GM12878 (cell line): Measurements from ENCODE around the gene ALDH3B2. TPM values are rescaled to one million over a fixed set of nuclear protein-coding genes. Genes with fewer than 3 reads are reported as not detected.

Experiments
- ATAC-seq: fragments of 200-7000 bp; cut with Tn5 transposase; 3 replicates; pipeline ENCODE4 v1.9.1; 2020; ENCODE audit warnings: mild to moderate bottlenecking, moderate library complexity
- BruUV-seq: library from RNA; stranded (reverse); fragments of 400-500 nt; replicated peaks from 2 replicates; lab custom pipeline; 2021; lab: Mats Ljungman, UMichigan
- CTCF ChIA-PET: fragments of 300-600 bp; sonication (Branson Sonifier 250); formaldehyde crosslinking; extraction: SDS; loops from one replicate; lab custom pipeline; 2021; ENCODE audit warnings: inconsistent platforms; lab: Yijun Ruan, JAX
- POLR2A ChIA-PET: fragments of 350-600 bp; formaldehyde crosslinking; extraction: SDS; loops from one replicate; lab custom pipeline; 2021; ENCODE audit warnings: inconsistent platforms; lab: Charles Lee
- RAD21 ChIA-PET: fragments of 300-600 bp; sonication (Branson Sonifier 250); formaldehyde crosslinking; loops from one replicate; lab custom pipeline; 2023; ENCODE audit warnings: antibody characterized with exemption; ENCODE audit not compliant: unreplicated experiment; lab: Charles Lee
- SMC1A ChIA-PET: fragments of 300-600 bp; sonication (Branson Sonifier 250); formaldehyde crosslinking; loops from one replicate; lab custom pipeline; 2023; ENCODE audit not compliant: unreplicated experiment, uncharacterized antibody; lab: Charles Lee
- DNase-seq: peaks from one replicate; pipeline ENCODE4 v3.0.0-alpha.2; 2011; ENCODE audit warnings: low read depth, low spot score
- FAIRE-seq: peaks from 3 replicates; lab custom pipeline; 2011; peaks lifted over from hg19 to GRCh38; lab: Jason Lieb, UNC
- H2AFZ ChIP-seq: 2 replicates; pipeline ENCODE4 v1.6.0; 2011; ENCODE audit warnings: low read depth, low read length, control low read depth; ENCODE audit not compliant: control insufficient read depth
- H3K27ac ChIP-seq: 2 replicates; pipeline ENCODE4 v1.5.1; 2011; ENCODE audit warnings: control low read depth; ENCODE audit not compliant: control insufficient read depth, insufficient read depth
- H3K27me3 ChIP-seq, 2 experiments: replicated peaks in 1 of 2; 2 replicates each; pipeline versions ENCODE4 v1.6.0 to v1.6.1; 2011; ENCODE audit warnings: low read length in 1 of 2; ENCODE audit not compliant: control insufficient read depth in 2 of 2, insufficient read depth in 2 of 2
- H3K36me3 ChIP-seq, 2 experiments: 2 replicates each; pipeline ENCODE4 v1.5.1; 2011; ENCODE audit warnings: low read length in 1 of 2; ENCODE audit not compliant: control insufficient read depth in 2 of 2, insufficient read depth in 2 of 2
- H3K4me1 ChIP-seq: 2 replicates; pipeline ENCODE4 v1.6.1; 2011; ENCODE audit warnings: mild to moderate bottlenecking, low read length, moderate library complexity, mixed read lengths; ENCODE audit not compliant: control insufficient read depth, insufficient read depth
- H3K4me2 ChIP-seq: 2 replicates; pipeline ENCODE4 v1.6.0; 2011; ENCODE audit warnings: control low read depth; ENCODE audit not compliant: control insufficient read depth, insufficient read depth
- H3K4me3 ChIP-seq: fragments of 200-600 bp; sonication (generic); 2 replicates; pipeline ENCODE4 v1.5.1; 2016
- H3K79me2 ChIP-seq: 2 replicates; pipeline ENCODE4 v1.6.0; 2011; ENCODE audit warnings: low read length; ENCODE audit not compliant: control insufficient read depth, insufficient read depth
- H3K9ac ChIP-seq: 2 replicates; pipeline ENCODE4 v1.8.0; 2011; ENCODE audit warnings: low read length, control low read depth, mixed read lengths; ENCODE audit not compliant: control insufficient read depth, insufficient read depth
- H3K9me3 ChIP-seq: replicated peaks from 3 replicates; pipeline ENCODE4 v1.5.1; 2011; ENCODE audit warnings: mild to moderate bottlenecking, low read length; ENCODE audit not compliant: control insufficient read depth, insufficient read depth
- H4K20me1 ChIP-seq: 2 replicates; pipeline ENCODE4 v1.6.0; 2011; ENCODE audit not compliant: control insufficient read depth, insufficient read depth
- ASH2L ChIP-seq: fragments of 300-600, 200-600 bp; sonication (generic); IDR thresholded peaks from 2 replicates; pipeline ENCODE4 v1.6.1; 2017; ENCODE audit warnings: low read depth, mild to moderate bottlenecking, borderline replicate concordance
- CBFB ChIP-seq: IDR thresholded peaks from 2 replicates; pipeline ENCODE4 v1.6.1; 2016; ENCODE audit warnings: antibody characterized with exemption, low read depth
- CEBPZ ChIP-seq: fragments of 150-350 bp; IDR thresholded peaks from 2 replicates; pipeline ENCODE4 v1.6.1; 2016; ENCODE audit warnings: low read depth, low read length
- CHD4 ChIP-seq: fragments of 200-600 bp; sonication (generic); IDR thresholded peaks from 2 replicates; pipeline ENCODE4 v1.6.1; 2016; ENCODE audit warnings: mild to moderate bottlenecking
- ETV6 ChIP-seq, 2 experiments: fragments of 450-650 bp in 1 of 2; IDR thresholded peaks in 1 of 2; conservative IDR thresholded peaks in 1 of 2; 2 replicates each; pipeline ENCODE4 v1.6.1; 2014; ENCODE audit warnings: antibody characterized with exemption in 1 of 2, borderline replicate concordance in 1 of 2, low read depth in 1 of 2, mild to moderate bottlenecking in 1 of 2, moderate library complexity in 1 of 2
- GABPA ChIP-seq: IDR thresholded peaks from 2 replicates; pipeline ENCODE4 v1.6.1; 2014; ENCODE audit warnings: antibody characterized with exemption, low read depth, mild to moderate bottlenecking, inconsistent platforms
- HDAC6 ChIP-seq: fragments of 200-600 bp; sonication (generic); IDR thresholded peaks from one replicate; pipeline ENCODE4 v1.8.0; 2017; ENCODE audit warnings: antibody characterized with exemption; ENCODE audit not compliant: unreplicated experiment
- KAT2A ChIP-seq: conservative IDR thresholded peaks from 2 replicates; pipeline ENCODE4 v1.6.1; 2011; ENCODE audit warnings: low read depth, low read length; ENCODE audit not compliant: control insufficient read depth
- MYB ChIP-seq: fragments of 150-350 bp; IDR thresholded peaks from 2 replicates; pipeline ENCODE4 v1.6.1; 2014; ENCODE audit warnings: mild to moderate bottlenecking, low read depth, low read length, borderline replicate concordance
- NFYB ChIP-seq: IDR thresholded peaks from 2 replicates; pipeline ENCODE4 v1.6.1; 2011; ENCODE audit warnings: low read depth, mild to moderate bottlenecking, low read length, improper control_type of control experiment, moderate library complexity; ENCODE audit not compliant: insufficient read depth
- RB1 ChIP-seq: fragments of 450-650 bp; formaldehyde crosslinking; IDR thresholded peaks from 2 replicates; pipeline ENCODE4 v1.6.1; 2017; ENCODE audit warnings: mild to moderate bottlenecking, borderline replicate concordance
- RELA ChIP-seq: fragments of 450-650 bp; IDR thresholded peaks from 2 replicates; pipeline ENCODE4 v1.8.0; 2014; ENCODE audit warnings: borderline replicate concordance; ENCODE audit not compliant: partially characterized antibody
- SMC3 ChIP-seq: IDR thresholded peaks from 2 replicates; pipeline ENCODE4 v1.6.1; 2011; ENCODE audit warnings: low read length, improper control_type of control experiment, borderline replicate concordance
- TAF1 ChIP-seq: IDR thresholded peaks from 2 replicates; pipeline ENCODE4 v1.6.1; 2011; ENCODE audit warnings: mild to moderate bottlenecking, low read depth, low read length, borderline replicate concordance
- TARDBP ChIP-seq: IDR thresholded peaks from 2 replicates; pipeline ENCODE4 v1.6.1; 2016; ENCODE audit warnings: borderline replicate concordance
- ZNF622 ChIP-seq: fragments of 450-650 bp; IDR thresholded peaks from 2 replicates; pipeline ENCODE4 v1.6.1; 2017; ENCODE audit warnings: mild to moderate bottlenecking, inconsistent platforms
- WGBS: methylation state at CpG from one replicate; pipeline ENCODE4 v1.1.6; 2016; ENCODE audit warnings: low lambda C conversion rate; ENCODE audit not compliant: insufficient replicate concordance, insufficient coverage; ENCODE audit errors: missing lambda C conversion rate; 5-methylcytosine and 5-hydroxymethylcytosine counted together
- in situ Hi-C: fragments of 300-500 bp; cut with MboI; formaldehyde crosslinking; loops from 9 replicates; pipeline ENCODE4 v1.14.3; 2018; ENCODE audit warnings: mixed read lengths
- intact Hi-C: fragments of 100-400 bp; cut with micrococcal nuclease; formaldehyde crosslinking; loops from one replicate; pipeline ENCODE4 v1.14.2; 2022; ENCODE audit not compliant: unreplicated experiment
- polyA plus RNA-seq, 11 experiments: library from polyadenylated mRNA; depleted of rRNA in 4 of 11; unstranded in 6 of 11; stranded (reverse) in 5 of 11; fragments of >200 nt; fragmentation: Nextera tagmentation in 4 of 11; fragmentation: Illumina TruSeq in 1 of 11; extraction: Ambion mirVana in 4 of 11; extraction: Trizol in 1 of 11; gene quantifications; 1 replicate in 1 of 11; 2 replicates in 10 of 11; pipeline versions ENCODE4 v1.2.1 to v1.2.3, GENCODE V29; 2011 to 2016; ENCODE audit warnings: inconsistent platforms in 2 of 11, missing spikeins in 2 of 11, low read depth in 1 of 11
- total RNA-seq, 4 experiments: library from RNA; depleted of rRNA in 3 of 4; stranded (reverse); fragments of >200 nt in 3 of 4; fragmentation: Illumina TruSeq in 1 of 4; extraction: Trizol in 1 of 4; gene quantifications; 2 replicates each; pipeline versions ENCODE4 v1.2.1 to v1.2.3, GENCODE V29; 2013 to 2021

ALDH3B2 gene
- total and polyA plus RNA-seq, 10 of the 15 experiments (the other 5 are each of a cell fraction or from before 2014, with no cell fraction given), result 0.09 to 0.17 TPM; not detected in 8

DNA sequence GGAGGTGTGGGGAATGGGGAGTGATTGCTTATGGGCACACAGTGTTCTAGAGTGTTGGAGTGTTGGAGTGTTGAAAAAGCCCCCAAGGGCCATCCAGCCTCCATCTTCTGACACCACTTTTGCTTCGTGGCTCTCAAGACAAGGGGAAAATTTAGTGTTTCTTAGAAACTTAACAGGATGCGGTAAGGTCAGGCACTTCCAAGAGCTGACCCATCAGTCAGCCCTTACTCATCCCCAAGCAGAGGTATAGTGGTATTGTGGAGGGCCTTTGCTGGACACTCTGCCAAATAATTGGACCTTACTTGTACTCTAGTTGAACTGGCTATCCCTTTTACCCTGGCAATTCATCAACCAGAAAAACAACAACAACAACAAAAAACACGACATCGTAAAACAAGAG is 14.8 kb upstream of the ALDH3B2 start:
- Histone ChIP-seq H4K20me1 (no peaks in the 10 kb centered on the region), H2AFZ (no peak overlapping the region), H3K9me3 (no peaks in the 10 kb centered on the region), H3K4me2 (no peak overlapping the region)
- no peak for ATAC-seq
- WGBS, result 71% methylated on average over 4 of the region's 4 CpGs
- intact Hi-C loops, result no loop called here
- no peak for TF ChIP-seq HDAC6
- TF ChIP-seq CBFB, result no peak
- TF ChIP-seq TAF1, result no peak
- no peak for TF ChIP-seq CHD4
- TF ChIP-seq ETV6 (conservative IDR thresholded peaks at IDR 0.05 in 1 of 2, IDR thresholded peaks at IDR 0.05 in 1 of 2; ENCODE audit: borderline replicate concordance in 1 of 2, low read depth in 1 of 2), result no peak
- TF ChIP-seq SMC3, result no peak
- TF ChIP-seq KAT2A, result no peak
- no peak for TF ChIP-seq ZNF622
- no peak for TF ChIP-seq NFYB
- no peak for TF ChIP-seq MYB
- TF ChIP-seq GABPA, result no peak
- TF ChIP-seq TARDBP, result no peak
- TF ChIP-seq CEBPZ, result no peak
- no peak for TF ChIP-seq RB1
- TF ChIP-seq ASH2L, result no peak
- no peak for TF ChIP-seq RELA
- TF ChIP-seq, all 136 proteins: peak for 0
- FAIRE-seq (no peak), DNase-seq (no peak)
- POLR2A ChIA-PET, result no interaction called here
- in situ Hi-C loops, result no loop called here
- Histone ChIP-seq H3K79me2 (no peaks in the 10 kb centered on the region), H3K9ac (no peak overlapping the region), H3K27me3 (peaks cover 0 to 1% of the 10 kb centered on the region in 2 experiments; a peak in 2 of 4 replicates), H3K4me1 (no peaks in the 10 kb centered on the region), H3K27ac (no peak overlapping the region), H3K4me3 (no peak overlapping the region), H3K36me3 (no peaks in the 10 kb centered on the region)
- no TSS peak for BruUV-seq
- CTCF ChIA-PET, result interaction anchor here (3.4 kb wide), 1 partner anchor 44 kb away, joined by 17 read pairs; no protein-coding TSS in a partner anchor
- RAD21 ChIA-PET, result no interaction called here
- SMC1A ChIA-PET, result no interaction called here
